K562 (cell line): ENCODE data around the gene TACC3. TPM values are rescaled to one million over a fixed set of nuclear protein-coding genes. Genes with fewer than 3 reads are reported as not detected.

Experiments
- ATAC-seq: fragments of 200-7000 bp; cut with Tn5 transposase; 3 replicates; pipeline ENCODE4 v1.9.1; 2020; ENCODE audit warnings: moderate library complexity
- BruUV-seq: library from RNA; stranded (reverse); fragments of 400-500 nt; replicated peaks from 2 replicates; lab custom pipeline; 2021; lab: Mats Ljungman, UMichigan
- CTCF ChIA-PET: fragments of 300-600 bp; formaldehyde crosslinking; extraction: SDS; loops from one replicate; lab custom pipeline; 2021; ENCODE audit warnings: low intra/inter-chr PET ratio; lab: Yijun Ruan, JAX
- POLR2A ChIA-PET: fragments of 300-600, 350-650 bp; sonication (Branson Sonifier 250); formaldehyde crosslinking; extraction: SDS; loops from one replicate; lab custom pipeline; 2021; ENCODE audit warnings: antibody characterized with exemption, inconsistent platforms; lab: Yijun Ruan, JAX
- DNase-seq, 4 experiments: peaks; one replicate each; pipeline versions ENCODE4 v3.0.0 to v3.0.0-alpha.2; 2011 to 2018; ENCODE audit warnings: low spot score in 3 of 4, mixed read lengths in 3 of 4; ENCODE audit errors: extremely low read depth in 1 of 4
- FAIRE-seq: peaks from 2 replicates; lab custom pipeline; 2011; peaks lifted over from hg19 to GRCh38; lab: Jason Lieb, UNC
- H2AFZ ChIP-seq: 2 replicates; pipeline ENCODE4 v1.6.0; 2011; ENCODE audit warnings: low read depth, low read length, control low read depth, inconsistent platforms
- H3K27ac ChIP-seq: fragments of 200-600 bp; 3 replicates; pipeline ENCODE4 v1.8.0; 2011; ENCODE audit warnings: low read depth, mild to moderate bottlenecking, control low read depth, inconsistent platforms, low read length, moderate library complexity, mixed read lengths; ENCODE audit errors: extremely low read depth
- H3K27me3 ChIP-seq, 2 experiments: fragments of 300-600 bp in 1 of 2; 2 replicates in 1 of 2; 3 replicates in 1 of 2; pipeline versions ENCODE4 v1.6.0 to v1.8.0; 2011; ENCODE audit warnings: inconsistent platforms in 2 of 2, low read length in 2 of 2, mild to moderate bottlenecking in 1 of 2, mixed read lengths in 1 of 2, moderate library complexity in 1 of 2; ENCODE audit not compliant: control insufficient read depth in 2 of 2, insufficient read depth in 2 of 2
- H3K36me3 ChIP-seq: fragments of 300-600 bp; 3 replicates; pipeline ENCODE4 v1.8.0; 2011; ENCODE audit warnings: mild to moderate bottlenecking, low read length, inconsistent platforms; ENCODE audit not compliant: control insufficient read depth, insufficient read depth
- H3K4me1 ChIP-seq, 2 experiments: fragments of 200-600 bp in 1 of 2; replicated peaks in 1 of 2; 2 replicates in 1 of 2; 3 replicates in 1 of 2; pipeline versions ENCODE4 v1.5.1 to v1.8.0; 2011; ENCODE audit warnings: inconsistent platforms in 2 of 2, low read length in 2 of 2, mild to moderate bottlenecking in 1 of 2, mixed read lengths in 1 of 2, moderate library complexity in 1 of 2; ENCODE audit not compliant: control insufficient read depth in 2 of 2, insufficient read depth in 2 of 2
- H3K4me2 ChIP-seq: 2 replicates; pipeline ENCODE4 v1.6.1; 2011; ENCODE audit warnings: low read length, control low read depth, inconsistent platforms, mixed read lengths; ENCODE audit not compliant: insufficient read depth
- H3K4me3 ChIP-seq: fragments of 200-600 bp; sonication (generic), shearing (Covaris generic); 2 replicates; pipeline ENCODE4 v1.5.1; 2016; ENCODE audit warnings: control low read depth, inconsistent platforms
- H3K79me2 ChIP-seq: fragments of 200-600 bp; 3 replicates; pipeline ENCODE4 v1.8.0; 2011; ENCODE audit warnings: low read length, inconsistent platforms; ENCODE audit not compliant: control insufficient read depth, insufficient read depth
- H3K9ac ChIP-seq, 2 experiments: 2 replicates each; pipeline versions ENCODE4 v1.6.0 to v1.6.1; 2011; ENCODE audit warnings: low read depth in 2 of 2, low read length in 2 of 2, control low read depth in 1 of 2, inconsistent platforms in 1 of 2, mild to moderate bottlenecking in 1 of 2, mixed read lengths in 1 of 2; ENCODE audit not compliant: insufficient read depth in 1 of 2
- H3K9me1 ChIP-seq: one replicate; pipeline ENCODE4 v1.6.0; 2011; ENCODE audit warnings: inconsistent platforms, mild to moderate bottlenecking, low read length, moderate library complexity; ENCODE audit not compliant: control insufficient read depth, insufficient read depth
- H3K9me3 ChIP-seq: replicated peaks from 2 replicates; pipeline ENCODE4 v1.5.1; 2011; ENCODE audit warnings: low read depth, low read length, inconsistent platforms; ENCODE audit not compliant: control insufficient read depth, insufficient read depth
- H4K20me1 ChIP-seq: replicated peaks from 2 replicates; pipeline ENCODE4 v1.6.1; 2011; ENCODE audit warnings: low read length, inconsistent platforms, mixed read lengths; ENCODE audit not compliant: control insufficient read depth, insufficient read depth
- JUND ChIP-seq, 2 experiments: IDR thresholded peaks; 2 replicates in 1 of 2; 3 replicates in 1 of 2; pipeline ENCODE4 v1.6.1; 2011; ENCODE audit warnings: borderline replicate concordance in 2 of 2, low read depth in 2 of 2, low read length in 2 of 2, improper control_type of control experiment in 1 of 2, missing biosample characterization in 1 of 2, missing genetic modification characterization in 1 of 2, missing genetic modification reagents in 1 of 2
- KAT2B ChIP-seq: IDR thresholded peaks from one replicate; pipeline ENCODE4 v1.6.1; 2012; ENCODE audit warnings: low read depth, mild to moderate bottlenecking, control low read depth, inconsistent platforms, low read length, moderate library complexity
- MAZ ChIP-seq, 2 experiments: fragments of 450-650 bp in 1 of 2; sonication (generic) in 1 of 2; formaldehyde crosslinking; IDR thresholded peaks in 1 of 2; conservative IDR thresholded peaks in 1 of 2; 2 replicates each; pipeline versions ENCODE4 v1.4.0 to v1.5.0; 2020; ENCODE audit warnings: mild to moderate bottlenecking in 1 of 2, missing genetic modification reagents in 1 of 2
- NCOA1 ChIP-seq: fragments of 450-650 bp; IDR thresholded peaks from 2 replicates; pipeline ENCODE4 v1.6.1; 2016; ENCODE audit warnings: low read depth
- PBX2 ChIP-seq, 2 experiments: IDR thresholded peaks in 1 of 2; conservative IDR thresholded peaks in 1 of 2; 2 replicates each; pipeline ENCODE4 v1.6.1; 2016; ENCODE audit warnings: low read depth in 2 of 2, mild to moderate bottlenecking in 1 of 2, missing compliant biosample characterization in 1 of 2, missing genetic modification characterization in 1 of 2, moderate library complexity in 1 of 2
- THRAP3 ChIP-seq: fragments of 450-650 bp; IDR thresholded peaks from 2 replicates; pipeline ENCODE4 v1.6.1; 2016; ENCODE audit warnings: mild to moderate bottlenecking, inconsistent platforms, borderline replicate concordance
- ZNF431 ChIP-seq: sonication (generic); formaldehyde crosslinking; IDR thresholded peaks from 2 replicates; pipeline ENCODE4 v1.8.0; 2022; ENCODE audit warnings: mild to moderate bottlenecking, missing genetic modification reagents
- ZNF592 ChIP-seq: fragments of 450-650 bp; IDR thresholded peaks from 2 replicates; pipeline ENCODE4 v1.6.1; 2017; ENCODE audit warnings: antibody characterized with exemption, mild to moderate bottlenecking
- WGBS: fragments of 100-300 bp; shearing (Covaris generic); methylation state at CpG from one replicate; pipeline ENCODE4 v1.1.6; 2016; ENCODE audit warnings: low coverage, mixed read lengths; ENCODE audit not compliant: insufficient coverage; ENCODE audit errors: missing lambda C conversion rate; 5-methylcytosine and 5-hydroxymethylcytosine counted together
- in situ Hi-C: fragments of 300-500 bp; cut with MboI; formaldehyde crosslinking; loops from 4 replicates; pipeline ENCODE4 v1.15.0; 2018; ENCODE audit warnings: inconsistent platforms, mixed read lengths
- intact Hi-C: fragments of 100-400 bp; cut with micrococcal nuclease; formaldehyde crosslinking; loops from 2 replicates; pipeline ENCODE4 v1.14.2; 2022
- polyA plus RNA-seq, 8 experiments: library from polyadenylated mRNA; depleted of rRNA in 4 of 8; stranded (reverse) in 5 of 8; unstranded in 3 of 8; fragments of >200 nt; fragmentation: Nextera tagmentation in 2 of 8; fragmentation: Illumina TruSeq in 1 of 8; extraction: Ambion mirVana in 2 of 8; extraction: Trizol in 1 of 8; gene quantifications; 2 replicates each; pipeline versions ENCODE4 v1.2.1 to v1.2.3, GENCODE V29; 2011 to 2014; ENCODE audit warnings: inconsistent platforms in 1 of 8, missing spikeins in 1 of 8
- total RNA-seq, 7 experiments: library from RNA; depleted of rRNA in 6 of 7; stranded (reverse); fragments of >200 nt in 6 of 7; fragmentation: Illumina TruSeq in 2 of 7; extraction: Trizol in 2 of 7; gene quantifications; 2 replicates each; pipeline versions ENCODE4 v1.2.1 to v1.2.3, GENCODE V29; 2011 to 2021; ENCODE audit warnings: low replicate concordance in 1 of 7
- TF ChIP-seq, protein P1 (sequence below), 2 experiments: IDR thresholded peaks; 2 replicates each; pipeline ENCODE4 v1.6.1; 2012; ENCODE audit warnings: improper control_type of control experiment in 2 of 2, low read depth in 2 of 2, low read length in 2 of 2, borderline replicate concordance in 1 of 2

The TACC3 gene
- total and polyA plus RNA-seq, 9 of the 15 experiments (the other 6 are each of a cell fraction or from before 2014, with no cell fraction given) = 1.9 to 122 (median 55.6) TPM

DNA sequence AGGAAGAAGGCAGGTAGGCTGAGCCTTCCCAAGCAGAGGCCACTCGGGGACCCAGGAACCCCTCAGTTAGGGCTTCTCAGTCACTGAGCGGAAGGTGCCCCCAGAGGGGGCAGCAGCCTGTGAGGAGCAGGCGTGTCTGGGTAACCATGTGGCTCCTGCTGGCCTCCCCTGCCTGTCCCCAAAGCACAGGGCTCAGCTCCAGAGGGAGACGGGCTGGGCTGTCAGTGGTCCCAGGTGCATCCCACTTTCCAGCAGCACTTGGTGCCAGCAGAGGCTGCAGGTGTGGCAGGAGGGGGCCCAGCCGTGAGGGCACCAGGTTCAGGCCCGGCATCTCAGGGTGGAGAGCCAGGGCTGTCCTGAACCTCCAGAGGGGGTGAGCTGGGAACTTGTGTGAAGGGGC lies 22.7 kb downstream of the TACC3 start (continued):
- TF ChIP-seq, protein P1, sequence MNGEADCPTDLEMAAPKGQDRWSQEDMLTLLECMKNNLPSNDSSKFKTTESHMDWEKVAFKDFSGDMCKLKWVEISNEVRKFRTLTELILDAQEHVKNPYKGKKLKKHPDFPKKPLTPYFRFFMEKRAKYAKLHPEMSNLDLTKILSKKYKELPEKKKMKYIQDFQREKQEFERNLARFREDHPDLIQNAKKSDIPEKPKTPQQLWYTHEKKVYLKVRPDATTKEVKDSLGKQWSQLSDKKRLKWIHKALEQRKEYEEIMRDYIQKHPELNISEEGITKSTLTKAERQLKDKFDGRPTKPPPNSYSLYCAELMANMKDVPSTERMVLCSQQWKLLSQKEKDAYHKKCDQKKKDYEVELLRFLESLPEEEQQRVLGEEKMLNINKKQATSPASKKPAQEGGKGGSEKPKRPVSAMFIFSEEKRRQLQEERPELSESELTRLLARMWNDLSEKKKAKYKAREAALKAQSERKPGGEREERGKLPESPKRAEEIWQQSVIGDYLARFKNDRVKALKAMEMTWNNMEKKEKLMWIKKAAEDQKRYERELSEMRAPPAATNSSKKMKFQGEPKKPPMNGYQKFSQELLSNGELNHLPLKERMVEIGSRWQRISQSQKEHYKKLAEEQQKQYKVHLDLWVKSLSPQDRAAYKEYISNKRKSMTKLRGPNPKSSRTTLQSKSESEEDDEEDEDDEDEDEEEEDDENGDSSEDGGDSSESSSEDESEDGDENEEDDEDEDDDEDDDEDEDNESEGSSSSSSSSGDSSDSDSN (IDR thresholded peaks at IDR 0.05; ENCODE audit: borderline replicate concordance in 1 of 2, low read depth in 2 of 2, low read length in 2 of 2) = no peak

GRCh38 chr4:1744552-1744951 lies 23.2 kb downstream of the TACC3 start:
- Histone ChIP-seq H3K9me3 (no peaks in the 10 kb centered on the region), H3K4me2 (no peak overlapping the region), H3K9me1 (no peaks in the 10 kb centered on the region), H3K4me1 (peaks cover 0 to 60% of the 10 kb centered on the region in 2 experiments; a peak in 2 of 5 replicates), H4K20me1 (no peaks in the 10 kb centered on the region), H3K4me3 (no peak overlapping the region), H3K27ac (no peak overlapping the region), H2AFZ (no peak overlapping the region), H3K27me3 (no peaks in the 10 kb centered on the region), H3K36me3 (peaks cover 54% of the 10 kb centered on the region; the same call in 2 of the 3 replicates), H3K9ac (peak overlapping the region in 1 of 2 experiments; percentile 13; a peak in 1 of 4 replicates), H3K79me2 (no peaks in the 10 kb centered on the region)
- no peak for DNase-seq
- in situ Hi-C loops (loop anchor here (5.0 kb wide), 2 partner anchors 68 to 148 kb away; no protein-coding TSS in a partner anchor), intact Hi-C loops (no loop called here)
- ChIA-PET CTCF (interaction anchor here (6.2 kb wide), 1 partner anchor 65 kb away, joined by 94 read pairs; no protein-coding TSS in a partner anchor), POLR2A (interaction anchor here (0.6 to 1.4 kb wide), 5 partner anchors 12 to 970 kb away, joined by 3 to 4 read pairs (median 3); partner anchors contain the start of gene CFAP99)
- BruUV-seq = no TSS peak
- no peak for FAIRE-seq
- 81% methylated on average over 12 of the region's 14 CpGs for WGBS
- ATAC-seq = no peak
- TF ChIP-seq THRAP3 = no peak
- TF ChIP-seq NCOA1 = no peak
- TF ChIP-seq PBX2 (CRISPR knock-in tag; IDR thresholded peaks at IDR 0.05; ENCODE audit: low read depth) = no peak
- no peak for TF ChIP-seq PBX2 (tag; conservative IDR thresholded peaks at IDR 0.05; ENCODE audit: low read depth)
- TF ChIP-seq ZNF431 (CRISPR knock-in tag) = no peak
- TF ChIP-seq JUND (IDR thresholded peaks at IDR 0.05; ENCODE audit: borderline replicate concordance, low read depth, low read length) = no peak
- no peak for TF ChIP-seq JUND (tag; IDR thresholded peaks at IDR 0.05; ENCODE audit: borderline replicate concordance, low read depth, low read length)
- no peak for TF ChIP-seq KAT2B
- no peak for TF ChIP-seq MAZ (CRISPR knock-in tag; conservative IDR thresholded peaks at IDR 0.05 in 1 of 2, IDR thresholded peaks at IDR 0.05 in 1 of 2)
- no peak for TF ChIP-seq ZNF592
